SK-N-SH (cell line): ENCODE results near the gene ERBB2. TPM values are rescaled to one million over a fixed set of nuclear protein-coding genes. Genes with fewer than 3 reads are reported as not detected.

Experiments
- CTCF ChIA-PET: fragments of 300-600, 350-600 bp; formaldehyde crosslinking; extraction: SDS; loops from one replicate; lab custom pipeline; 2021; lab: Yijun Ruan, JAX
- POLR2A ChIA-PET: fragments of 350-600 bp; sonication (Branson Sonifier 250); formaldehyde crosslinking; extraction: SDS; loops from one replicate; lab custom pipeline; 2020; ENCODE audit warnings: antibody characterized with exemption, inconsistent platforms; lab: Yijun Ruan, JAX
- DNase-seq: peaks from one replicate; pipeline ENCODE4 v3.0.0; 2012
- H2AFZ ChIP-seq: fragments of 200-600 bp; sonication (generic); 2 replicates; pipeline ENCODE4 v1.8.1; 2016; ENCODE audit warnings: antibody characterized with exemption, mild to moderate bottlenecking, low read depth
- H3F3A ChIP-seq: fragments of 200-600 bp; sonication (generic); replicated peaks from 2 replicates; pipeline ENCODE3; 2016; ENCODE audit warnings: antibody characterized with exemption, mild to moderate bottlenecking; ENCODE audit not compliant: insufficient read depth
- H3K27ac ChIP-seq, 2 experiments: fragments of 200-500 bp in 1 of 2; fragments of 200-600 bp in 1 of 2; sonication (Bioruptor generic) in 1 of 2; sonication (generic), shearing (Covaris generic) in 1 of 2; 2 replicates each; pipeline versions ENCODE4 v1.5.1 to v1.6.1; 2014 to 2016; ENCODE audit warnings: low read depth in 2 of 2, inconsistent platforms in 1 of 2, low read length in 1 of 2, mild to moderate bottlenecking in 1 of 2, mixed read lengths in 1 of 2
- H3K27me3 ChIP-seq: fragments of 200-600 bp; sonication (generic), shearing (Covaris generic); 2 replicates; pipeline ENCODE4 v1.6.1; 2016; ENCODE audit warnings: mixed run types; ENCODE audit not compliant: insufficient read depth
- H3K36me3 ChIP-seq, 2 experiments: fragments of 200-500 bp in 1 of 2; fragments of 200-600 bp in 1 of 2; sonication (Bioruptor generic) in 1 of 2; sonication (generic) in 1 of 2; replicated peaks in 1 of 2; 2 replicates each; pipeline versions ENCODE3 to v1.5.1; 2014 to 2016; ENCODE audit warnings: low read length in 1 of 2, mild to moderate bottlenecking in 1 of 2; ENCODE audit not compliant: insufficient read depth in 2 of 2, control insufficient read depth in 1 of 2
- H3K4me1 ChIP-seq, 2 experiments: fragments of 200-500 bp in 1 of 2; fragments of 200-600 bp in 1 of 2; sonication (Bioruptor generic) in 1 of 2; sonication (generic), shearing (Covaris generic) in 1 of 2; 2 replicates each; pipeline versions ENCODE4 v1.5.1 to v1.6.1; 2014 to 2016; ENCODE audit warnings: low read depth in 1 of 2, low read length in 1 of 2, mixed run types in 1 of 2; ENCODE audit not compliant: insufficient read depth in 2 of 2, control insufficient read depth in 1 of 2
- H3K4me2 ChIP-seq: fragments of 200-600 bp; sonication (generic), shearing (Covaris generic); 2 replicates; pipeline ENCODE4 v1.6.1; 2017; ENCODE audit warnings: mixed run types
- H3K4me3 ChIP-seq, 2 experiments: fragments of 200-500 bp in 1 of 2; fragments of 200-600 bp in 1 of 2; sonication (Bioruptor generic) in 1 of 2; sonication (generic), shearing (Covaris generic) in 1 of 2; 2 replicates each; pipeline versions ENCODE4 v1.5.1 to v1.8.1; 2014 to 2016; ENCODE audit warnings: low read depth in 2 of 2, inconsistent platforms in 1 of 2, low read length in 1 of 2, mild to moderate bottlenecking in 1 of 2, mixed read lengths in 1 of 2, moderate library complexity in 1 of 2
- H3K79me2 ChIP-seq: fragments of 200-600 bp; sonication (generic); 2 replicates; pipeline ENCODE4 v1.8.1; 2017; ENCODE audit warnings: mild to moderate bottlenecking; ENCODE audit not compliant: insufficient read depth
- H3K9ac ChIP-seq: fragments of 200-600 bp; sonication (generic); 2 replicates; pipeline ENCODE4 v1.6.1; 2017; ENCODE audit warnings: mixed run types
- H3K9me2 ChIP-seq: fragments of 200-600 bp; sonication (generic); 2 replicates; pipeline ENCODE4 v1.6.1; 2017; ENCODE audit warnings: mixed run types
- H3K9me3 ChIP-seq: fragments of 200-600 bp; sonication (generic); 2 replicates; pipeline ENCODE4 v1.6.1; 2017; ENCODE audit warnings: mixed run types, mild to moderate bottlenecking, moderate library complexity
- H4K20me1 ChIP-seq: fragments of 200-600 bp; sonication (generic); 2 replicates; pipeline ENCODE4 v1.6.1; 2017; ENCODE audit warnings: mild to moderate bottlenecking, mixed run types; ENCODE audit not compliant: insufficient read depth
- CHD2 ChIP-seq: fragments of 150-350 bp; IDR thresholded peaks from 2 replicates; pipeline ENCODE4 v1.6.1; 2018; ENCODE audit warnings: low read length; ENCODE audit not compliant: partially characterized antibody
- CTCF ChIP-seq: fragments of 200-600 bp; sonication (generic); IDR thresholded peaks from 2 replicates; pipeline ENCODE4 v1.6.1; 2017; ENCODE audit warnings: antibody characterized with exemption, mild to moderate bottlenecking, moderate library complexity
- EP300 ChIP-seq, 2 experiments: IDR thresholded peaks; 2 replicates each; pipeline versions ENCODE4 v1.4.0 to v1.6.1; 2012; ENCODE audit warnings: borderline replicate concordance in 1 of 2, low read depth in 1 of 2, low read length in 1 of 2
- FOXM1 ChIP-seq: IDR thresholded peaks from 2 replicates; pipeline ENCODE4 v1.4.0; 2012; ENCODE audit warnings: low read depth, mild to moderate bottlenecking
- JUND ChIP-seq: IDR thresholded peaks from 2 replicates; pipeline ENCODE4 v1.4.0; 2012
- MEF2A ChIP-seq: IDR thresholded peaks from 2 replicates; pipeline ENCODE4 v1.4.0; 2012; ENCODE audit warnings: low read depth, borderline replicate concordance
- MXI1 ChIP-seq: IDR thresholded peaks from 2 replicates; pipeline ENCODE4 v1.6.1; 2012; ENCODE audit warnings: mild to moderate bottlenecking, low read depth, low read length, improper control_type of control experiment
- NFIC ChIP-seq: IDR thresholded peaks from 2 replicates; pipeline ENCODE4 v1.4.0; 2012; ENCODE audit warnings: borderline replicate concordance
- NRF1 ChIP-seq: IDR thresholded peaks from 2 replicates; pipeline ENCODE4 v1.6.1; 2012; ENCODE audit warnings: low read depth, mild to moderate bottlenecking, low read length
- POLR2AphosphoS5 ChIP-seq: IDR thresholded peaks from 2 replicates; pipeline ENCODE4 v1.6.1; 2012; ENCODE audit warnings: low read depth, low read length
- RAD21 ChIP-seq: IDR thresholded peaks from 2 replicates; pipeline ENCODE4 v1.6.1; 2012; ENCODE audit warnings: mild to moderate bottlenecking, low read length
- RFX5 ChIP-seq: IDR thresholded peaks from 2 replicates; pipeline ENCODE4 v1.6.1; 2012; ENCODE audit warnings: mild to moderate bottlenecking, improper control_type of control experiment, low read length
- SMC3 ChIP-seq: IDR thresholded peaks from 2 replicates; pipeline ENCODE4 v1.6.1; 2012; ENCODE audit warnings: low read depth, low read length, improper control_type of control experiment
- TAF1 ChIP-seq: IDR thresholded peaks from 2 replicates; pipeline ENCODE4 v1.6.1; 2012; ENCODE audit warnings: low read depth, mild to moderate bottlenecking, low read length, moderate library complexity, borderline replicate concordance
- TCF12 ChIP-seq: IDR thresholded peaks from 2 replicates; pipeline ENCODE4 v1.4.0; 2012
- USF2 ChIP-seq: fragments of 150-350 bp; IDR thresholded peaks from 2 replicates; pipeline ENCODE4 v1.6.1; 2017; ENCODE audit warnings: antibody characterized with exemption, low read length, low read depth, borderline replicate concordance
- ZBTB33 ChIP-seq: IDR thresholded peaks from 2 replicates; pipeline ENCODE4 v1.4.0; 2012; ENCODE audit warnings: low read depth, borderline replicate concordance
- WGBS: methylation state at CpG from one replicate; pipeline ENCODE4 v1.1.6; 2017; ENCODE audit warnings: low lambda C conversion rate; 5-methylcytosine and 5-hydroxymethylcytosine counted together
- polyA plus RNA-seq, 3 experiments: library from polyadenylated mRNA; depleted of rRNA; stranded (reverse); fragments of >200 nt; gene quantifications; 2 replicates each; pipeline ENCODE4 v1.2.3, GENCODE V29; 2012

Gene ERBB2
- polyA plus RNA-seq, 1 of the 3 experiments (the other 2 are of a cell fraction) = 1.9 TPM

- TF ChIP-seq ZBTB33 (no peak), EP300 (IDR thresholded peaks at IDR 0.05; ENCODE audit: borderline replicate concordance in 1 of 2, low read depth in 1 of 2, low read length in 1 of 2) (no peak), MXI1 (no peak), NFIC (no peak)
These were observed 23.6 kb upstream of the ERBB2 start (continued) for GRCh38 chr17:39676198-39676819.

- DNase-seq = no peak
- Histone ChIP-seq H3K4me2 (no peak overlapping the region), H3F3A (no peaks in the 10 kb centered on the region)
- TF ChIP-seq MXI1 = no peak
- no peak for TF ChIP-seq CHD2
- no peak for TF ChIP-seq CTCF
- no peak for TF ChIP-seq TAF1
- no peak for TF ChIP-seq RFX5
- no peak for TF ChIP-seq NFIC
- TF ChIP-seq POLR2AphosphoS5 = no peak
- TF ChIP-seq FOXM1 = no peak
- TF ChIP-seq RAD21 = no peak
- TF ChIP-seq MEF2A = no peak
- no peak for TF ChIP-seq EP300 (IDR thresholded peaks at IDR 0.05; ENCODE audit: borderline replicate concordance in 1 of 2, low read depth in 1 of 2, low read length in 1 of 2)
- TF ChIP-seq NRF1 = no peak
- TF ChIP-seq TCF12 = no peak
- TF ChIP-seq USF2 = no peak
- TF ChIP-seq SMC3 = no peak
- no peak for TF ChIP-seq JUND
- TF ChIP-seq, all 33 proteins: peak for 0
- no peaks in the 10 kb centered on the region for H3K27me3 ChIP-seq
- H3K9me3 ChIP-seq = no peaks in the 10 kb centered on the region
- H3K79me2 ChIP-seq = no peaks in the 10 kb centered on the region
- 82% methylated on average over 6 of the region's 8 CpGs for WGBS
- H2AFZ ChIP-seq = no peak overlapping the region
- no peaks in the 10 kb centered on the region for H3K4me1 ChIP-seq
- no peaks in the 10 kb centered on the region for H4K20me1 ChIP-seq
- ChIA-PET CTCF (interaction anchor here (0.8 to 15.8 kb wide), 4 partner anchors 11 to 54 kb away, joined by 3 to 279 read pairs (median 77); partner anchors contain the start of gene PPP1R1B), POLR2A (no interaction called here)
- H3K27ac ChIP-seq = no peak overlapping the region
- no peak overlapping the region for H3K4me3 ChIP-seq
- no peaks in the 10 kb centered on the region for H3K9me2 ChIP-seq
- no peaks in the 10 kb centered on the region for H3K36me3 ChIP-seq
- H3K9ac ChIP-seq = no peak overlapping the region
These were observed 22.8 kb upstream of the ERBB2 start for GRCh38 chr17:39677072-39677471.
